Testis (tissue), 2 donors: ENCODE data around the gene HIRA.

ENCODE experiments used
- CTCF ChIP-seq, 3 experiments: fragments of 450-650 bp in 2 of 3; fragments of 200-600 bp in 1 of 3; sonication (generic) in 1 of 3; IDR thresholded peaks; one replicate each; pipeline ENCODE4 v1.5.1; 2016 to 2019; ENCODE audit warnings: antibody characterized with exemption in 3 of 3, mild to moderate bottlenecking in 2 of 3, moderate library complexity in 1 of 3
- POLR2A ChIP-seq: fragments of 450-650 bp; IDR thresholded peaks from one replicate; pipeline ENCODE4 v1.6.1; 2017; ENCODE audit warnings: antibody characterized with exemption, mild to moderate bottlenecking, moderate library complexity

- TF ChIP-seq CTCF (IDR thresholded peaks at IDR 0.05) (no peak), POLR2A (no peak)
Observed at GRCh38 chr22:19376247-19376646, 55.3 kb downstream of the HIRA start.
